Suprapubic skin (tissue), 4 donors: ENCODE measurements around the gene PLAU.

Source experiments
- EP300 ChIP-seq: sonication (generic); formaldehyde crosslinking; IDR thresholded peaks from one replicate; pipeline ENCODE4 v1.6.1; 2017; ENCODE audit warnings: antibody characterized with exemption
- POLR2A ChIP-seq, 2 donors: fragments of 450-650 bp; IDR thresholded peaks; one replicate each; pipeline ENCODE4 v1.6.1; 2017; ENCODE audit warnings: antibody characterized with exemption in 2 of 2, mild to moderate bottlenecking in 2 of 2, moderate library complexity in 2 of 2
- POLR2AphosphoS5 ChIP-seq, 3 donors: sonication (generic); formaldehyde crosslinking; IDR thresholded peaks; one replicate each; pipeline ENCODE4 v1.6.1; 2017; ENCODE audit warnings: antibody characterized with exemption in 3 of 3
- TF ChIP-seq, protein P1 (sequence below), 2 donors: fragments of 200-600 bp in 1 of 2; fragments of 450-650 bp in 1 of 2; sonication (generic) in 1 of 2; IDR thresholded peaks; one replicate each; pipeline ENCODE4 v1.5.1; 2016 to 2019; ENCODE audit warnings: antibody characterized with exemption in 2 of 2, mild to moderate bottlenecking in 1 of 2, moderate library complexity in 1 of 2

DNA sequence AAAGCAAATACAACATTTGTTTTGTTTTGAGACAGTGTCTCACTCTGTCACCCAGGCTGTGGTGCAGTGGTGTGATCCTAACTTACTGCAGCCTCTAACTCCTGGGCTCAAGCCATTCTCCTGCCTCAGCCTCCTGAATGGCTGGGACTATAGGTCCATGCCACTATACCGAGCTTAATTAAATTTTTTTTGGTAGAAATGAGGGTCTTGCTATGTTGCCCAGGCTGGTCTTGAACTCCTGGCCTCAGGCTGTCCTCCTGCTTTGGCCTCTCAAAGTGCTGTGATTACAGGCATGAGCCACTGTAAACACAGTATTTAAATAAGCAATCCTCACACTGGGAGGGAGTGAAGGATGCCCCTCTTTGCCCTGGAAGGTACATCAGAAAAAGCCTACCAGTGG, 32.6 kb upstream of the PLAU start:
- TF ChIP-seq, protein P1, sequence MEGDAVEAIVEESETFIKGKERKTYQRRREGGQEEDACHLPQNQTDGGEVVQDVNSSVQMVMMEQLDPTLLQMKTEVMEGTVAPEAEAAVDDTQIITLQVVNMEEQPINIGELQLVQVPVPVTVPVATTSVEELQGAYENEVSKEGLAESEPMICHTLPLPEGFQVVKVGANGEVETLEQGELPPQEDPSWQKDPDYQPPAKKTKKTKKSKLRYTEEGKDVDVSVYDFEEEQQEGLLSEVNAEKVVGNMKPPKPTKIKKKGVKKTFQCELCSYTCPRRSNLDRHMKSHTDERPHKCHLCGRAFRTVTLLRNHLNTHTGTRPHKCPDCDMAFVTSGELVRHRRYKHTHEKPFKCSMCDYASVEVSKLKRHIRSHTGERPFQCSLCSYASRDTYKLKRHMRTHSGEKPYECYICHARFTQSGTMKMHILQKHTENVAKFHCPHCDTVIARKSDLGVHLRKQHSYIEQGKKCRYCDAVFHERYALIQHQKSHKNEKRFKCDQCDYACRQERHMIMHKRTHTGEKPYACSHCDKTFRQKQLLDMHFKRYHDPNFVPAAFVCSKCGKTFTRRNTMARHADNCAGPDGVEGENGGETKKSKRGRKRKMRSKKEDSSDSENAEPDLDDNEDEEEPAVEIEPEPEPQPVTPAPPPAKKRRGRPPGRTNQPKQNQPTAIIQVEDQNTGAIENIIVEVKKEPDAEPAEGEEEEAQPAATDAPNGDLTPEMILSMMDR (IDR thresholded peaks at IDR 0.05) = no peak
- TF ChIP-seq POLR2A (IDR thresholded peaks at IDR 0.05) (no peak), POLR2AphosphoS5 (IDR thresholded peaks at IDR 0.05) (no peak), EP300 (no peak)
